ENCODE results near the gene KCNG3.

The KCNG3 gene

GRCh38 chr2:42493468-42494354, at the start of gene KCNG3:
Gene KCNG3, minus strand, starts transcription at chr2:42493982. Its CDS starts 481 bp downstream, at chr2:42493501.
- peak; percentile 60 for DNase-seq

- DNase-seq = no peak
Measured at GRCh38 chr2:42542871-42543270, 49.1 kb upstream of the KCNG3 start.

DNA sequence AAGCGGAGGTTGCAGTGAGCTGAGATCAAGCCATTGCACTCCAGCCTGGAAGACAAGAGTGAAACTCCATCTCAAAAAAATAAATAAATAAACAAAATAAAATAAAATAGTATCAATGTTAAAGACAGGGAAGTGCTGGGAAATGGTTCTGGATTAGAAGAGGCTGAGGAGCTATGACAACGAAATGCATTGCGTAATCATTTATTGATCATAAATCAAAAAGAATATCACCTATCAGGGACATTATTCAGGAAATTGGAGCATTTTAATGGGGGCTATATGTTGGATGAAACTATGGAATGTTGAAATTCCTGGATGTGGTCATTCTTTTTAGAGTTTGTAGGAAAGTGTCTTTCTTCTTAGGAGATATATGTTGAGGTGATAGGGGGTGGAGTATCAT, 43.7 kb upstream of the KCNG3 start:
- DNase-seq = no peak

DNA sequence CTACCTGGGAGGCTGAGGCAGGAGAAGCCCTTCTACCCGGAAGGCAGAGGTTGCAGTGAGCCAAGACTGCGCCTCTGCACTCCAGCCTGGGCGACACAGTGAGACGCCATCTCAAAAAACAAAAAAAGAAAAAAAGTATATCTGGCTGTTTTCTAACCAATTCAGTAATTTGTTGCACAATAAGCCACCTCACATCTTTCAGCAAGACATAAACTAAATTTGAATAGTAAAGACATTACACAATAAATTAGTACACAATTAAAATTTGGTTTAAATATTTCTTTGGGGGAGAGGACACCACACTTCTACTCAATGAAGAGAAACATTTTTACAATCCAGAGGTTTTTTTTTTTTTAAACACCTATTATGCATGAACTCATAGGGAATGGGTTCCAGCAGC, 38.6 kb upstream of the KCNG3 start:
- DNase-seq = no peak

DNA sequence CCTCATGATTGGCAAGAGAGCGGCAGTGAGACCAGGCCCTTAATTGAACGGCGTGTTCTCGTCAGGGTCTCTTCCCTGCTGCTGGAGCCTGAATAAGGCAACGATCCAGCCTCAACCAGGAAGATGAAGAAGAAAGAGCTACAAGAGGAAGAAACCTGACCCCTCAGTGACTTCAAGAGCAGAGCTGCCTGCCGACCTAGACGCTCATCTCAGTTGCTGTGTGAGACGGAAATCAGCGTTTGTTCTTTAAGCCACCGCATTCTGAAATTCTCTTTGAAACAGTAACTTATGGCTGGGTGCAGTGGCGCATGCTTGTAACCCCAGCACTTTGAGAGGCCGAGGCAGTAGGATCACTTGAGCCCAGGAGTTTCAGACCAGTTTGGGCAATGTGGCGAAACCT, 29.6 kb upstream of the KCNG3 start:
- DNase-seq = no peak

- no peak for DNase-seq
Measured at GRCh38 chr2:42522035-42522434, 28.3 kb upstream of the KCNG3 start.

GRCh38 chr2:42519624-42520023, 25.8 kb upstream of the KCNG3 start:
- no peak for DNase-seq

DNA sequence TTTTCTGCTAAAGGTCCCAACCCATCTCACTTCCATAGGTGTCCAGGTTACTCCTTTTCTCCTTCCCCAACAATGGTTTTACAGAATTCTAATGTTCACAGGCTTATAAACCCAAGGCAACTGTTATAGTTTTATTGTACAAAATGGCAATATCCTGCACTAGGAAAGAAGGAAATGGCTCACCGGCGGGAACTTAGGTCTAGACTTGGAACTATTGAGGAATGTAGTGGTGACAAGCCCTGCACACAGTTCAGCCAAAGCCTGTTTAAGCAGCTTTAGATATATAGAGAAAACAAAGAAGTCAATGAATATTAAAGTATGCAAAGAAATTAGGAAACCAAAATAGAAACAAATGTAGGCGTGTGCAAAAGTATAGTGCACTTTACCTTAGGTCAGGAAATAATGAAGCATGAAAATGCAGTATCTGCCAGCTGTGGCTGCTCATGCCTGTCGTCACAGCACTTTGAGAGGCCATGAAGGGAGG, 22.7 kb upstream of the KCNG3 start:
- DNase-seq = no peak

DNA sequence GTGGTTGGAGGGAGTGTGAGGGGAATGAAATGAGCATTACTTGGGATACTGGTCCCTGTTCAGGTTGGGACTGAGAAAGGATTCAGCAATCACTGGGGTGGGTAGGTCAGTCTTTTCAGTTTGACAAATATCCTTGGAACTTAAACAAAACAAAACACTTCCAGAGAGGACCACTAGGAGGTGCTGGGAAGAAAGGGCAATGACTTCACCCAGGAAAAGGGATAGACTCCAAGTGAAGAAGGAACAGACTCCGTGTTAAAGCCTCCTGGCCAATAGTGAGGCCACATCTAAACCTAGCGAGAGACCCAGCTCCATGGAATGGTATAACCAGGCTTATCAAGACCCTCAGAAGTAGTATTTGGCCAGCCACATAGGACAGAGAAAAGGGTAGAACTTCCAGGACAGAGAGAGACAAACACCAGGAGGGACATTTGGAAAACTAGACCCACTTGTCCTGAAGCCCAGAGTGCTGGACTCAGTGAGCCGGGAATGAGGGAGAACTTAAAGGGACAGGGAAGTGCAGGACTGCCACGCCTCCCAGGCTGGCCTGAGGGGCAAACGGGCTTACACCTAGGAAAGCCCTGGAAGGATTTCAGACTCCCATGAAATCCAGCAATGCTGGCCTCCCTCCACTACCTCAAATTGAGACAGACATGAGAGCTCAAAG, 19.6 kb upstream of the KCNG3 start:
- no peak for DNase-seq

DNA sequence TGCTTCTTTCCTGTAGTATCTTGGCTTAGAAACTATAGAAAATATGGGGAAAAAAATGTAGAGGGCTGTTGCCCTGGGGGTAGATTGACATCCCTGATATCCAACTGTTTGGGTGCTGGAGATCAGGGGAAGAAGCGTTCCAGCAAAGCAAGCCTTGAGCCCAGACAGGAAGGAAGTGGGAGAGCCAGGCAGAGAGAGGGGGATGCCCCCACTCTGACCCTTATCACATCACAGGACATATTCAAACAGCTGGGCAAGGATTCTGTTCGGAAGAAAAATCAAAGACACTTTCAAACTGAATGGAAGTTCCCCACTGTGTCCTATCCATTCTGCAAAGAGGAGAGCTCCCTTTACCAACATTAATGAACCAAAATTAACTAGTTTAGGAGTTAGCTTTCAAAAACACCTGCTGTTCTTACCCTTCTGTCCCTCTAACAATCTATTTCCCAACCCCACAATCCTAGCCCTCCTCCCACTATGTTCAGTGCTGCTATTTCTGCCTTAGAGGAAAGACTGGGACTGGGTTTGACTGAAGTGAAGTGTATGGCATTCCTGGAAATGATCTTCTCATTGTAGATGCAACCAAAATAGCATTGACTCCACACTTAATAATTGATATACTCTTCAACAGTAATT, 16.9 kb upstream of the KCNG3 start:
- no peak for DNase-seq

DNA sequence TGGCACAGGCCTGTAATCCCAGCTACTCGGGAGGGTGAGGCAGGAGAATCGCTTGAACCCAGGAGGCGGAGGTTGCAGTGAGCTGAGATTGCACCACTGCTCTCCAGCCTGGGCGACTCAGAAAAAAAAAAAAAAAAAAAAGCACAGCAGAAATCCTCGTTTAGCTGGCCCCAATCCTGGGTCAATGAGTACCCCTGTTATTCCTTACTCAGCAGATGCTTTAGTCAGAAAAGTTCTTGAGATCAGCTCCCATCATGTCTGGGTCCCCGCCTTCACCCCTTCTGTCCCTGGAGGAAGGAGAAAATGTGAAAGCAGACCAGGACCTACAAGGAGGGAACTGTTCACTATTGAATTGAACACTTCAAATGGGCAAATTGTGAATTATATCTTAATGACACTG, 16.4 kb upstream of the KCNG3 start:
- DNase-seq = no peak

DNA sequence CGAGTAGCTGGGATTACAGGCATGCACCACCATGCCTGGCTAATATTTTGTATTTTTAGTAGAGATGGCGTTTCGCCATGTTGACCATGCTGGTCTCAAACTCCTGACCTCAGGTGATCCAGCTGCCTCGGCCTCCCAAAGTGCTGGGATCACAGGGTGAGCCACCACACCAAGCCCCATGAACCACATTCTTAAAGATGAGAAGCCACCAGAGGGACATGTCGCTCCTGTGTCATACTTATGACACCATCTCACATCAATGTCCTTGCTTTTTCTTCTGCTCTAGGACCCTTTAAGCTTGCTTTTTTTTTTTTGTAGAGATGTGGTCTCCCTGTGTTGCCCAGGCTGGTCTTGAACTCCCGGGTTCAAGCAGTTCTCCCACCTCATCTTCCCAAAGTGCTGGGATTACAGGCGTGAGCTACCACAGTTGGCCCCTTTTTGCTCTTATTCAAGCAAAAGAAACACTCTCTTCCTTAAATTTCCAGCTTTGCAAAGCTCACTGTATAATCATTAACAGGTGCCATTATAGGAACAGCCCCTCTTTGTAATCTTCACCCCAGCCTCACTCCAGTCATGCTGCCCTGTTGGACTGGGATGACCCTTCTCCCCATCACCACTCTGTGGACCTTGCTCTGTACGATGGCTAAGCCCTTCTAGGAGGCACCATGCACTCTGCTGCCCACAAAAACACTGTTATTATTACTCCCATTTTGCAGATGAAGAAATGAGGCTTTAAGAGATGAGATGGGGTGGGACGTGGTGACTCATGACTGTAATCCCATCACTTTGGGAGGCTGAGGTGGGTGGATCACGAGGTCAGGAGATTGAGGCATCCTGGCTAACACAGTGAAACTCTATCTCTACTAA, 10.8 kb upstream of the KCNG3 start:
- no peak for DNase-seq

DNA sequence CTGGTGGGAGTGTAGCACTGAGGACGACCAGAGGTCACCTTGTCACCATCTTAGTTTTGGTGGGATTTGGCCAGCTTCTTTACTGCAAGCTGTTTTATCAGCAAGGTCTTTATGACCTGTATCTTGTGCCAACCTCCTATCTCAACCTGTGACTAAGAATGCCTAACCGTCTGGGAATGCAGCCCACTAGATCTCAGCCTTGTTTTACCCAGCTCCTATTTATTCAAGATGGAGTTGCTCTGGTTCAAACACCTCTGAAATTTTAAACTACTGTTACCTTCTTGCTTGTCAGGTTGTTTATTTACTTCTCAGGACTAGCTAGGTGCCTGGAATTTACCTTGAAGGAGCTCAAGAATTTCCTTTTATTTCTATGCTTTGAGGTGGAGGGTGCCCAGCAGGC, 9.5 kb upstream of the KCNG3 start:
- DNase-seq = no peak

DNA sequence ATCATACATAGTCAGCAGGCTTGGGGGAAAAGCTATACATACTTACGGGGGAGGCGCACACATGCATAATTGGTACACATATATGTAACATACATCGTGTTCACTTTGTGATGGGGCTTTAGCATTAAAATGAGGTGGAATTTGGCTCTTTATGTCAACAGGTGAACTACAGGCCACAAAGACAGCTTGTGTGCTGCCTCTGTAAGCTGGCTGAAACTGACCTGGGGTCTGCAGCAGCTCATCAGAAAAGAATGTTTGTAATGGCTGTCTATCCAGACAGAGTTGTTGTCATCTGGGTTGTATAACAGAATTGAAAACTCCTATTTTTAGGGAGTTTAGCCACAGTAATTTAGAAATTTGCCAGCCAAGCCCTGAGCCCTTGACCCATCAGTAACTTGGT, 4.7 kb upstream of the KCNG3 start:
- DNase-seq = no peak

- no peak for DNase-seq
Measured at GRCh38 chr2:42495611-42496010, 1.8 kb upstream of the KCNG3 start.

DNA sequence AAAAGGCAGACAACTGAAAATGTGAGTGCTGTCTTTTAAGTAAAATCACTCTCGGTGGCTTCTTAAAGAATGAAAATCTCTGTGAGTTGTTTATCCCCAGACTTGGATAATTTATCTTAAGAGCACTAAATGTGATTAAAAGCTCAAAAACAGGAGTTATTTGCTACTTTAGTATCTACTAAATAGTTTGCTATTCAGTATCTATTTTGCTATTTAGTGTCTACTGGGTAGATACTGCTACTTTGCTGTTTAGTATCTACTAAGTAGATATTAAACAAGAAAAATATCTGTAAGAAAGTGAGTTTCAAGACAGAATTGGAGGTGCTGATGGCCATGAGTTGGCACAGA, 1.4 kb upstream of the KCNG3 start:
- no peak for DNase-seq

DNA sequence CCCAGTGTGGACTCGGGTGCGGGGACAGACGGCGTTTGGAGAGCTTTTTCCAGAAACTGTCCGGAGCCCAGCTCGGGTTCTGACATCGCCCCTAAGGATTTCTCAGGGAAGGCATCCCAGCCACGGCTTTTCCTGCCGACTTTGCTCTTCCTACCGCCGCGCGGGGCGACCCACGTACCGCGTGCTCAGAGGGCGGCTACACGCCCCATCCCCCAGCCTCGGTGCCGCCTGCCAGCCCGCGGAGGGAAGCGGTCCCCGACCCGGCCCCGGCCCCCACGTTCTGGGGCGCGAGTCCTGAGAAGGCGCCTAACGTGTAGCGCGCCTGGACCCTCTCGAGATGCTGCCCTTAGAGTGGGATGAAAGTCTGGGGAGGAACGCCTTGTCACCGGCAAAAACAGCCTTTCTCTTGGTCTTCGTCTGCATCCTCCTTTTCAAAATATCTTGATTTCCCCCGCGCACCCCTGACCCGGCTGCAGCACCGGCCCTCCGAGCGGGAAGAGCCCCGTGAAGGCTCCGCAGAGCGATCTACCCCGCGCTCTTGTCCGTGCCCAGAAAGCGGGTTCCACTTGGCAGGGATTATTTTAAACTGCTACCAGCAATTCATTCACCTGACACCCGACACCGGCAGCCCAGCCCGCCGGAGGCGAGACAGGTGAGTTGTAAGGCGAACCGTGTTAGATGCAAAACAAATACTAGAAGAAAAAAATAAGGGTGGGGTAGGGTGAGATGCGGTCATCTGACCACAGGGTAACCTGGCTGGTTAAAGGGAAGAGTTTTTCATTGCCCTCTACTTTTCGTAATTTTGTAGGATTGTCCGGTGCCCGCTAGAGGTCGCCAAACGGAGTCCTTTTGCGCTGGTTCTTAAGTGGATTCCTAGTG, 812 bp upstream of the KCNG3 start:
- DNase-seq = peak; percentile 74

GRCh38 chr2:42492691-42493467, 903 bp downstream of the KCNG3 start:
- DNase-seq = peak; percentile 17

GRCh38 chr2:42488297-42488696, 5.5 kb downstream of the KCNG3 start:
- DNase-seq = no peak

GRCh38 chr2:42486145-42486906, 7.5 kb downstream of the KCNG3 start:
- no peak for DNase-seq
